ENCODE results near the gene OTUB2.

OTUB2 gene

GRCh38 chr14:94088516-94088915 lies 62.4 kb downstream of the OTUB2 start:
- no peak for DNase-seq (ENCODE audit: low read depth)
- no peak overlapping the region for H3K9ac ChIP-seq (ENCODE audit: low read length)

GRCh38 chr14:94089479-94089878 lies 63.3 kb downstream of the OTUB2 start:
- no peak for DNase-seq (ENCODE audit: low read depth)

More at GRCh38 chr14:94088516-94088915, 62.4 kb downstream of the OTUB2 start:
- H3K4me3 ChIP-seq (ENCODE audit: low read length): no peak overlapping the region
- no peaks in the 10 kb centered on the region for H3K9me3 ChIP-seq (ENCODE audit: control insufficient read depth, low read length)
- no peaks in the 10 kb centered on the region for H3K36me3 ChIP-seq (ENCODE audit: control insufficient read depth, insufficient read depth, low read length, severe bottlenecking)
- H3K27me3 ChIP-seq (replicated peaks; ENCODE audit: control insufficient read depth, insufficient read depth, low read length): no peaks in the 10 kb centered on the region
- H3K4me1 ChIP-seq (ENCODE audit: control insufficient read depth, insufficient read depth, low read length): peaks cover 8% of the 10 kb centered on the region

GRCh38 chr14:94093418-94093817 lies 67.3 kb downstream of the OTUB2 start:
- no peaks in the 10 kb centered on the region for H3K9me3 ChIP-seq (ENCODE audit: control insufficient read depth, low read length)
- no peak overlapping the region for H3K4me3 ChIP-seq (ENCODE audit: low read length)
- peaks cover 9% of the 10 kb centered on the region for H3K4me1 ChIP-seq (ENCODE audit: control insufficient read depth, insufficient read depth, low read length)
- peaks cover 8% of the 10 kb centered on the region for H3K36me3 ChIP-seq (ENCODE audit: control insufficient read depth, insufficient read depth, low read length, severe bottlenecking)
- no peak overlapping the region for H3K9ac ChIP-seq (ENCODE audit: low read length)
- DNase-seq (ENCODE audit: low read depth): no peak
- H3K27me3 ChIP-seq (replicated peaks; ENCODE audit: control insufficient read depth, insufficient read depth, low read length): no peaks in the 10 kb centered on the region

More at GRCh38 chr14:94089479-94089878, 63.3 kb downstream of the OTUB2 start:
- H3K4me3 ChIP-seq (ENCODE audit: low read length): no peak overlapping the region
- H3K27me3 ChIP-seq (replicated peaks; ENCODE audit: control insufficient read depth, insufficient read depth, low read length): no peaks in the 10 kb centered on the region
- no peak overlapping the region for H3K9ac ChIP-seq (ENCODE audit: low read length)
- H3K9me3 ChIP-seq (ENCODE audit: control insufficient read depth, low read length): no peaks in the 10 kb centered on the region
- no peaks in the 10 kb centered on the region for H3K36me3 ChIP-seq (ENCODE audit: control insufficient read depth, insufficient read depth, low read length, severe bottlenecking)
- H3K4me1 ChIP-seq (ENCODE audit: control insufficient read depth, insufficient read depth, low read length): peaks cover 8% of the 10 kb centered on the region

GRCh38 chr14:94097091-94097490 lies 71.0 kb downstream of the OTUB2 start:
- Histone ChIP-seq H3K27me3 (replicated peaks; ENCODE audit: control insufficient read depth, insufficient read depth, low read length) (no peaks in the 10 kb centered on the region), H3K9me3 (ENCODE audit: control insufficient read depth, low read length) (no peaks in the 10 kb centered on the region), H3K9ac (ENCODE audit: low read length) (no peak overlapping the region), H3K4me3 (ENCODE audit: low read length) (no peak overlapping the region), H3K36me3 (ENCODE audit: control insufficient read depth, insufficient read depth, low read length, severe bottlenecking) (peaks cover 14% of the 10 kb centered on the region), H3K4me1 (ENCODE audit: control insufficient read depth, insufficient read depth, low read length) (peaks cover 23% of the 10 kb centered on the region)
- DNase-seq (ENCODE audit: low read depth): no peak
